K562 (cell line): ENCODE data around the gene CTXND1.

Experiments used
- POLR2A ChIP-seq: fragments of 450-650 bp; conservative IDR thresholded peaks from 2 replicates; pipeline ENCODE4 v1.6.1; 2016
- TF ChIP-seq, protein P1 (sequence below): sonication (generic); formaldehyde crosslinking; IDR thresholded peaks from 2 replicates; pipeline ENCODE4 v1.8.0; 2022; ENCODE audit warnings: mild to moderate bottlenecking, missing genetic modification reagents

DNA sequence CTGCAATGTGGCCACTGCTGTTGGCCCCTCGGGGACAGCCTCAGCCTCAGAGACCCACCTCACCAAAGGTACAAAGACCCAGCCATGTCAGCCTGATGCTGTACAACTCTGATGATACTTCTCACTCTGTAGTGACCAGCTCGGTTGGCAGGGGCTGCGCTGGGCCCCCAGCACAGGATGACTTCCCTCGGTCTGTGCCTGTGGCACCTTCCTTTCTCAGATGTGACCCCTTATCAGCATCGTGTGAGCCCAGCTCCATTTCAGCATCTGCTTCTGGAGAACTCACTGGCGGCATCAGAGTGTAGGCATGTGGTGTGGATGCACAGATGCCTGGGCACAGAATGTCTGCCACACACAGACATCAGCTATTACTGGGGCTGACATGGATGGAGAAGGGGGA is 25.1 kb upstream of the CTXND1 start:
- TF ChIP-seq, protein P1, sequence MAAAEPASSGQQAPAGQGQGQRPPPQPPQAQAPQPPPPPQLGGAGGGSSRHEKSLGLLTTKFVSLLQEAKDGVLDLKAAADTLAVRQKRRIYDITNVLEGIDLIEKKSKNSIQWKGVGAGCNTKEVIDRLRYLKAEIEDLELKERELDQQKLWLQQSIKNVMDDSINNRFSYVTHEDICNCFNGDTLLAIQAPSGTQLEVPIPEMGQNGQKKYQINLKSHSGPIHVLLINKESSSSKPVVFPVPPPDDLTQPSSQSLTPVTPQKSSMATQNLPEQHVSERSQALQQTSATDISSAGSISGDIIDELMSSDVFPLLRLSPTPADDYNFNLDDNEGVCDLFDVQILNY (CRISPR knock-in tag) = no peak
- TF ChIP-seq POLR2A = no peak
